Measurements from ENCODE around the gene ZFAND2B. TPM values are rescaled to one million over a fixed set of nuclear protein-coding genes. Genes with fewer than 3 reads are reported as not detected.
A peak's percentile ranks its signal among the peaks of the same experiment; 100 is the strongest.

Gene ZFAND2B
- polyA plus RNA-seq: 23.2 to 37.7 TPM (median 25.1 TPM) in 3 replicates
- 64.8 TPM for polyA plus RNA-seq (2011; ENCODE audit: low read depth)
- polyA plus RNA-seq (2011; cell fraction: cytosol; rRNA removed): 22.4 and 32.9 TPM in 2 replicates
- 41.2 and 42.7 TPM in 2 replicates for polyA plus RNA-seq (2011; cell fraction: nucleus; rRNA removed)
- 21.5 and 43.1 TPM in 2 replicates for polyA plus RNA-seq (2012; ENCODE audit: low replicate concordance)
- polyA minus RNA-seq: 24.5 to 39.9 TPM (median 27.6 TPM) in 3 replicates
- 15.0 TPM for polyA minus RNA-seq (2011; cell fraction: cytosol; rRNA and poly(A)+ RNA removed)
- 9.2 and 9.8 TPM in 2 replicates for polyA minus RNA-seq (2011; cell fraction: nucleus; rRNA and poly(A)+ RNA removed)

GRCh38 chr2:219206328-219207133 lies at the start of gene ZFAND2B:
Gene ZFAND2B, plus strand, starts transcription at chr2:219206782. Its CDS starts 206 bp downstream, at chr2:219206988.
- FAIRE-seq: peak; percentile 17

GRCh38 chr2:219157396-219157795 lies 49.2 kb upstream of the ZFAND2B start:
- Histone ChIP-seq H3K79me2 (ENCODE audit: control insufficient read depth, insufficient read depth, low read length) (no peaks in the 10 kb centered on the region), H3K4me2 (ENCODE audit: control insufficient read depth, extremely low read depth, insufficient read depth, low read depth, low read length) (no peak overlapping the region), H3K36me3 (ENCODE audit: control insufficient read depth in 2 of 2, extremely low read depth in 1 of 2, insufficient read depth in 2 of 2, low read length in 2 of 2) (peaks cover 2 to 8% of the 10 kb centered on the region in 2 experiments), H3K9me3 (ENCODE audit: control insufficient read depth, low read depth, low read length) (no peaks in the 10 kb centered on the region), H3K27me3 (ENCODE audit: control insufficient read depth, extremely low read depth, insufficient read depth, low read length) (no peaks in the 10 kb centered on the region), H3K9ac (ENCODE audit: control insufficient read depth, extremely low read depth, insufficient read depth, low read length) (no peak overlapping the region), H3K27ac (ENCODE audit: control insufficient read depth, insufficient read depth, low read length) (no peak overlapping the region), H3K4me3 (ENCODE audit: control insufficient read depth in 2 of 3, extremely low read depth in 1 of 3, insufficient read depth in 2 of 3, low read depth in 1 of 3, low read length in 3 of 3) (no peak overlapping the region), H2AFZ (ENCODE audit: control insufficient read depth, low read length) (no peak overlapping the region), H4K20me1 (ENCODE audit: control insufficient read depth, extremely low read depth, insufficient read depth, low read length) (no peaks in the 10 kb centered on the region), H3K9me1 (ENCODE audit: control insufficient read depth, extremely low read depth, insufficient read depth, low read length) (no peaks in the 10 kb centered on the region), H3K4me1 (ENCODE audit: control insufficient read depth, extremely low read depth, insufficient read depth, low read length) (peaks cover 8% of the 10 kb centered on the region)
- DNase-seq (ENCODE audit: low read depth, low spot score) (no peak), FAIRE-seq (no peak)
- dilution Hi-C loops (cut with MboI; ENCODE audit: extremely low pct_ligation_motif_present, low sequenced_read_pairs): no loop called here
- TF ChIP-seq EZH2 (IDR thresholded peaks at IDR 0.05; ENCODE audit: low read length): no peak
- no peak for TF ChIP-seq CTCF (optimal IDR thresholded peaks at IDR 0.05 in 1 of 3, IDR thresholded peaks at IDR 0.05 in 1 of 3, conservative IDR thresholded peaks at IDR 0.05 in 1 of 3; ENCODE audit: extremely low read depth in 1 of 3, insufficient read depth in 2 of 3, low read length in 3 of 3)

More at GRCh38 chr2:219206328-219207133, at the start of gene ZFAND2B:
- no peaks in the 10 kb centered on the region for H3K9me3 ChIP-seq (ENCODE audit: control insufficient read depth, low read depth, low read length)
- no peaks in the 10 kb centered on the region for H3K79me2 ChIP-seq (ENCODE audit: control insufficient read depth, insufficient read depth, low read length)
- no peak for TF ChIP-seq EZH2 (IDR thresholded peaks at IDR 0.05; ENCODE audit: low read length)
- peak in 1 of 3 experiments; percentile 2 for TF ChIP-seq CTCF (optimal IDR thresholded peaks at IDR 0.05 in 1 of 3, IDR thresholded peaks at IDR 0.05 in 1 of 3, conservative IDR thresholded peaks at IDR 0.05 in 1 of 3; ENCODE audit: extremely low read depth in 1 of 3, insufficient read depth in 2 of 3, low read length in 3 of 3)
- peak within 1 kb of the TSS; percentile 51 for H3K27ac ChIP-seq (ENCODE audit: control insufficient read depth, insufficient read depth, low read length)
- peak within 1 kb of the TSS; percentile 70 for H3K9ac ChIP-seq (ENCODE audit: control insufficient read depth, extremely low read depth, insufficient read depth, low read length)
- H3K27me3 ChIP-seq (ENCODE audit: control insufficient read depth, extremely low read depth, insufficient read depth, low read length): no peaks in the 10 kb centered on the region
- DNase-seq (ENCODE audit: low read depth, low spot score): no peak
- no peaks in the 10 kb centered on the region for H3K9me1 ChIP-seq (ENCODE audit: control insufficient read depth, extremely low read depth, insufficient read depth, low read length)
- H3K4me3 ChIP-seq (ENCODE audit: control insufficient read depth in 2 of 3, extremely low read depth in 1 of 3, insufficient read depth in 2 of 3, low read depth in 1 of 3, low read length in 3 of 3): peak within 1 kb of the TSS; percentile 45 to 66 (median 62)
- peaks cover 7 to 17% of the 10 kb centered on the region in 2 experiments for H3K36me3 ChIP-seq (ENCODE audit: control insufficient read depth in 2 of 2, extremely low read depth in 1 of 2, insufficient read depth in 2 of 2, low read length in 2 of 2)
- dilution Hi-C loops (cut with MboI; ENCODE audit: extremely low pct_ligation_motif_present, low sequenced_read_pairs): no loop called here
- H4K20me1 ChIP-seq (ENCODE audit: control insufficient read depth, extremely low read depth, insufficient read depth, low read length): no peaks in the 10 kb centered on the region
- peak within 1 kb of the TSS; percentile 84 for H3K4me2 ChIP-seq (ENCODE audit: control insufficient read depth, extremely low read depth, insufficient read depth, low read depth, low read length)
- peak within 1 kb of the TSS; percentile 90 for H2AFZ ChIP-seq (ENCODE audit: control insufficient read depth, low read length)
- H3K4me1 ChIP-seq (ENCODE audit: control insufficient read depth, extremely low read depth, insufficient read depth, low read length): peaks cover 16% of the 10 kb centered on the region
